Upper lobe of left lung (tissue), 4 donors: ENCODE data around the gene ASTN2.

Experiments used
- CTCF ChIP-seq, 6 experiments: fragments of 450-650 bp in 4 of 6; fragments of 200-600 bp in 2 of 6; sonication (generic) in 2 of 6; IDR thresholded peaks; one replicate each; pipeline ENCODE4 v1.5.1; 2016 to 2019; ENCODE audit warnings: antibody characterized with exemption in 6 of 6
- POLR2AphosphoS5 ChIP-seq, 2 donors: sonication (generic); formaldehyde crosslinking; IDR thresholded peaks; one replicate each; pipeline ENCODE4 v1.5.1; 2017; ENCODE audit warnings: antibody characterized with exemption in 2 of 2

- TF ChIP-seq CTCF (IDR thresholded peaks at IDR 0.05): no peak
- no peak for TF ChIP-seq POLR2AphosphoS5 (IDR thresholded peaks at IDR 0.05)
Observed at GRCh38 chr9:116394070-116394469, 1020.8 kb downstream of the ASTN2 start.
